ENCODE results near the gene ZRANB3.

- TF ChIP-seq EP300 (IDR thresholded peaks at IDR 0.05) (no peak), POLR2AphosphoS5 (IDR thresholded peaks at IDR 0.05) (no peak)
- TF ChIP-seq, protein P1, sequence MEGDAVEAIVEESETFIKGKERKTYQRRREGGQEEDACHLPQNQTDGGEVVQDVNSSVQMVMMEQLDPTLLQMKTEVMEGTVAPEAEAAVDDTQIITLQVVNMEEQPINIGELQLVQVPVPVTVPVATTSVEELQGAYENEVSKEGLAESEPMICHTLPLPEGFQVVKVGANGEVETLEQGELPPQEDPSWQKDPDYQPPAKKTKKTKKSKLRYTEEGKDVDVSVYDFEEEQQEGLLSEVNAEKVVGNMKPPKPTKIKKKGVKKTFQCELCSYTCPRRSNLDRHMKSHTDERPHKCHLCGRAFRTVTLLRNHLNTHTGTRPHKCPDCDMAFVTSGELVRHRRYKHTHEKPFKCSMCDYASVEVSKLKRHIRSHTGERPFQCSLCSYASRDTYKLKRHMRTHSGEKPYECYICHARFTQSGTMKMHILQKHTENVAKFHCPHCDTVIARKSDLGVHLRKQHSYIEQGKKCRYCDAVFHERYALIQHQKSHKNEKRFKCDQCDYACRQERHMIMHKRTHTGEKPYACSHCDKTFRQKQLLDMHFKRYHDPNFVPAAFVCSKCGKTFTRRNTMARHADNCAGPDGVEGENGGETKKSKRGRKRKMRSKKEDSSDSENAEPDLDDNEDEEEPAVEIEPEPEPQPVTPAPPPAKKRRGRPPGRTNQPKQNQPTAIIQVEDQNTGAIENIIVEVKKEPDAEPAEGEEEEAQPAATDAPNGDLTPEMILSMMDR (IDR thresholded peaks at IDR 0.05), result no peak
Observed at GRCh38 chr2:135546436-135546835, 15.4 kb upstream of the ZRANB3 start.

All from suprapubic skin (tissue), 4 donors.